ENCODE measurements around the gene CADPS.
"Not testable (repeated sequence)": the region's sequence is repeated elsewhere in the genome, so short reads cannot be mapped to it uniquely, and the experiment has no call there.

CADPS gene

GRCh38 chr3:62600033-62600432 lies 275.2 kb downstream of the CADPS start:
- no peak for DNase-seq (ENCODE audit: low read depth in 1 of 2, low spot score in 1 of 2)
- no peak for TF ChIP-seq JUND (IDR thresholded peaks at IDR 0.05; ENCODE audit: low read depth)
- in situ Hi-C loops (cut with HindIII; ENCODE audit: low pct_unique_long_range_greater_than_20kb, low sequenced_read_pairs): no loop called here

GRCh38 chr3:62597491-62597890 lies 277.7 kb downstream of the CADPS start:
- in situ Hi-C loops (cut with HindIII; ENCODE audit: low pct_unique_long_range_greater_than_20kb, low sequenced_read_pairs): no loop called here
- no peak for DNase-seq (ENCODE audit: low read depth in 1 of 2, low spot score in 1 of 2)
- TF ChIP-seq JUND (IDR thresholded peaks at IDR 0.05; ENCODE audit: low read depth): no peak

GRCh38 chr3:62592408-62592807 lies 282.8 kb downstream of the CADPS start:
- no peak for DNase-seq (ENCODE audit: low read depth in 1 of 2, low spot score in 1 of 2)
- TF ChIP-seq JUND (IDR thresholded peaks at IDR 0.05; ENCODE audit: low read depth): no peak
- in situ Hi-C loops (cut with HindIII; ENCODE audit: low pct_unique_long_range_greater_than_20kb, low sequenced_read_pairs): no loop called here

- no peak for TF ChIP-seq JUND (IDR thresholded peaks at IDR 0.05; ENCODE audit: low read depth)
- in situ Hi-C loops (cut with HindIII; ENCODE audit: low pct_unique_long_range_greater_than_20kb, low sequenced_read_pairs): no loop called here
- no peak for DNase-seq (ENCODE audit: low read depth in 1 of 2, low spot score in 1 of 2)
Measured at GRCh38 chr3:62589078-62589477, 286.1 kb downstream of the CADPS start.

- in situ Hi-C loops (cut with HindIII; ENCODE audit: low pct_unique_long_range_greater_than_20kb, low sequenced_read_pairs): no loop called here
- DNase-seq (ENCODE audit: low read depth in 1 of 2, low spot score in 1 of 2): no peak
- TF ChIP-seq JUND (IDR thresholded peaks at IDR 0.05; ENCODE audit: low read depth): no peak
Measured at GRCh38 chr3:62587579-62588031, 287.6 kb downstream of the CADPS start.

GRCh38 chr3:62587169-62587568 lies 288.0 kb downstream of the CADPS start:
- in situ Hi-C loops (cut with HindIII; ENCODE audit: low pct_unique_long_range_greater_than_20kb, low sequenced_read_pairs): no loop called here
- no peak for DNase-seq (ENCODE audit: low read depth in 1 of 2, low spot score in 1 of 2)
- TF ChIP-seq JUND (IDR thresholded peaks at IDR 0.05; ENCODE audit: low read depth): no peak

- TF ChIP-seq JUND (IDR thresholded peaks at IDR 0.05; ENCODE audit: low read depth): no peak
- in situ Hi-C loops (cut with HindIII; ENCODE audit: low pct_unique_long_range_greater_than_20kb, low sequenced_read_pairs): no loop called here
- no peak for DNase-seq (ENCODE audit: low read depth in 1 of 2, low spot score in 1 of 2)
Measured at GRCh38 chr3:62586356-62586755, 288.9 kb downstream of the CADPS start.

- no peak for DNase-seq (ENCODE audit: low read depth in 1 of 2, low spot score in 1 of 2)
- in situ Hi-C loops (cut with HindIII; ENCODE audit: low pct_unique_long_range_greater_than_20kb, low sequenced_read_pairs): no loop called here
- TF ChIP-seq JUND (IDR thresholded peaks at IDR 0.05; ENCODE audit: low read depth): no peak
Measured at GRCh38 chr3:62585861-62586260, 289.4 kb downstream of the CADPS start.

GRCh38 chr3:62584636-62585035 lies 290.6 kb downstream of the CADPS start:
- in situ Hi-C loops (cut with HindIII; ENCODE audit: low pct_unique_long_range_greater_than_20kb, low sequenced_read_pairs): no loop called here
- TF ChIP-seq JUND (IDR thresholded peaks at IDR 0.05; ENCODE audit: low read depth): no peak

GRCh38 chr3:62582495-62583172 lies 292.6 kb downstream of the CADPS start:
- DNase-seq (ENCODE audit: low read depth in 1 of 2, low spot score in 1 of 2): no peak
- TF ChIP-seq JUND (IDR thresholded peaks at IDR 0.05; ENCODE audit: low read depth): no peak
- in situ Hi-C loops (cut with HindIII; ENCODE audit: low pct_unique_long_range_greater_than_20kb, low sequenced_read_pairs): no loop called here

More at GRCh38 chr3:62584636-62585035, 290.6 kb downstream of the CADPS start:
- no peak for DNase-seq (ENCODE audit: low read depth in 1 of 2, low spot score in 1 of 2)

- in situ Hi-C loops (cut with HindIII; ENCODE audit: low pct_unique_long_range_greater_than_20kb, low sequenced_read_pairs); DNase-seq (ENCODE audit: low read depth in 1 of 2, low spot score in 1 of 2): not testable (repeated sequence)
Measured at GRCh38 chr3:62580485-62580884, 294.7 kb downstream of the CADPS start.

GRCh38 chr3:62577153-62577552 lies 298.1 kb downstream of the CADPS start:
- no peak for TF ChIP-seq JUND (IDR thresholded peaks at IDR 0.05; ENCODE audit: low read depth)
- no peak for DNase-seq (ENCODE audit: low read depth in 1 of 2, low spot score in 1 of 2)
- in situ Hi-C loops (cut with HindIII; ENCODE audit: low pct_unique_long_range_greater_than_20kb, low sequenced_read_pairs): no loop called here

- DNase-seq (ENCODE audit: low read depth in 1 of 2, low spot score in 1 of 2): no peak
- in situ Hi-C loops (cut with HindIII; ENCODE audit: low pct_unique_long_range_greater_than_20kb, low sequenced_read_pairs): no loop called here
- no peak for TF ChIP-seq JUND (IDR thresholded peaks at IDR 0.05; ENCODE audit: low read depth)
Measured at GRCh38 chr3:62574266-62574898, 300.8 kb downstream of the CADPS start.
